GM23338 (cell line): Measurements from ENCODE around the gene UBAP2. TPM values are rescaled to one million over a fixed set of nuclear protein-coding genes. Genes with fewer than 3 reads are reported as not detected.

Experiments used
- CREB1 ChIP-seq: fragments of 250-450 bp; sonication (Bioruptor Pico); IDR thresholded peaks from 2 replicates; pipeline ENCODE4 v1.5.0; 2020; ENCODE audit warnings: low read depth, mild to moderate bottlenecking, moderate library complexity
- CTCF ChIP-seq, 2 experiments: fragments of 200-600 bp in 1 of 2; sonication (generic) in 1 of 2; conservative IDR thresholded peaks; 2 replicates each; pipeline versions ENCODE4 v1.5.1 to v1.6.1; 2016 to 2017; ENCODE audit warnings: antibody characterized with exemption in 2 of 2, low read depth in 2 of 2, mild to moderate bottlenecking in 2 of 2, moderate library complexity in 1 of 2
- EZH2 ChIP-seq: fragments of 200-600 bp; sonication (generic); IDR thresholded peaks from one replicate; pipeline ENCODE4 v1.8.0; 2017; ENCODE audit warnings: antibody characterized with exemption, mild to moderate bottlenecking, low read depth; ENCODE audit not compliant: unreplicated experiment
- EZH2phosphoT487 ChIP-seq: fragments of 200-600 bp; sonication (generic); IDR thresholded peaks from one replicate; pipeline ENCODE4 v1.8.1; 2018; ENCODE audit warnings: antibody characterized with exemption; ENCODE audit not compliant: unreplicated experiment
- JUNB ChIP-seq: IDR thresholded peaks from one replicate; pipeline ENCODE4 v1.6.1; 2016; ENCODE audit warnings: antibody characterized with exemption; ENCODE audit not compliant: unreplicated experiment
- NANOG ChIP-seq: IDR thresholded peaks from 2 replicates; pipeline ENCODE4 v1.6.1; 2016; ENCODE audit warnings: antibody characterized with exemption, borderline replicate concordance
- POLR2AphosphoS5 ChIP-seq: IDR thresholded peaks from 2 replicates; pipeline ENCODE4 v1.6.1; 2016; ENCODE audit warnings: antibody characterized with exemption, low read depth
- ZNF114 ChIP-seq: fragments of 250-450 bp; sonication (Bioruptor Pico); IDR thresholded peaks from 2 replicates; pipeline ENCODE4 v1.5.0; 2020; ENCODE audit warnings: mild to moderate bottlenecking, moderate library complexity
- ZNF331 ChIP-seq: fragments of 250-450 bp; sonication (Bioruptor Pico); IDR thresholded peaks from 2 replicates; pipeline ENCODE4 v1.5.0; 2020; ENCODE audit warnings: low read depth, mild to moderate bottlenecking, moderate library complexity
- ZNF462 ChIP-seq: fragments of 250-450 bp; sonication (Bioruptor Pico); IDR thresholded peaks from 2 replicates; pipeline ENCODE4 v1.5.0; 2020; ENCODE audit warnings: mild to moderate bottlenecking, moderate library complexity
- polyA plus RNA-seq: library from polyadenylated mRNA; unstranded; fragments of >200 nt; fragmentation: Nextera tagmentation; extraction: Ambion mirVana; gene quantifications from 2 replicates; pipeline ENCODE4 v1.2.1, GENCODE V29; 2016
- total RNA-seq: library from RNA; depleted of rRNA; stranded (reverse); fragments of >200 nt; shearing (Covaris generic); gene quantifications from 2 replicates; pipeline ENCODE4 v1.2.3, GENCODE V29; 2014
- TF ChIP-seq, protein P1 (sequence below): IDR thresholded peaks from one replicate; pipeline ENCODE4 v1.6.1; 2018; ENCODE audit warnings: antibody characterized with exemption; ENCODE audit not compliant: unreplicated experiment

UBAP2 gene
- total and polyA plus RNA-seq, 2 experiments from 2014 or later, result 47.4 to 56.4 TPM

DNA sequence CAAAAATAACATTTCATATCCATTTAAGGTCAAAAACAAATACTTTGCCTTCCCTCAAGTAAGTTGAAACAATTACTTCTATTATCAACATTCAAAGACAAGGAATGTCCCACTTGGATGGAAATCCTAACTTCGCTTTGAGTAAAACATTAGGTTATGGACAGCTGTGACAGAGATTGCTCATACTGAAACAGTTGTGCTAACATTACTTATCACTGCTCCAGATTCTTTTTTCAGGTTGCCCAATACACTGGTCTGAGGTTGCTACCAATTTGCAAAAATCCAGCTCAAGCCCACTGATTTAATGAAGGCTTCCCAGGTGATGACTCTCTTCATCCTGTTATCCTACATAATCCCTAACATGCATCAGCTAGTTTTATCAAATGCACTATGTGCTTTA is 98.3 kb downstream of the UBAP2 start (continued):
- no peak for TF ChIP-seq ZNF462 (CRISPR knock-in tag)
- no peak for TF ChIP-seq CTCF (conservative IDR thresholded peaks at IDR 0.05; ENCODE audit: low read depth in 2 of 2)
- TF ChIP-seq JUNB, result no peak
- no peak for TF ChIP-seq ZNF114 (CRISPR knock-in tag)
- no peak for TF ChIP-seq ZNF331 (CRISPR knock-in tag)
- no peak for TF ChIP-seq NANOG
- TF ChIP-seq, protein P1, sequence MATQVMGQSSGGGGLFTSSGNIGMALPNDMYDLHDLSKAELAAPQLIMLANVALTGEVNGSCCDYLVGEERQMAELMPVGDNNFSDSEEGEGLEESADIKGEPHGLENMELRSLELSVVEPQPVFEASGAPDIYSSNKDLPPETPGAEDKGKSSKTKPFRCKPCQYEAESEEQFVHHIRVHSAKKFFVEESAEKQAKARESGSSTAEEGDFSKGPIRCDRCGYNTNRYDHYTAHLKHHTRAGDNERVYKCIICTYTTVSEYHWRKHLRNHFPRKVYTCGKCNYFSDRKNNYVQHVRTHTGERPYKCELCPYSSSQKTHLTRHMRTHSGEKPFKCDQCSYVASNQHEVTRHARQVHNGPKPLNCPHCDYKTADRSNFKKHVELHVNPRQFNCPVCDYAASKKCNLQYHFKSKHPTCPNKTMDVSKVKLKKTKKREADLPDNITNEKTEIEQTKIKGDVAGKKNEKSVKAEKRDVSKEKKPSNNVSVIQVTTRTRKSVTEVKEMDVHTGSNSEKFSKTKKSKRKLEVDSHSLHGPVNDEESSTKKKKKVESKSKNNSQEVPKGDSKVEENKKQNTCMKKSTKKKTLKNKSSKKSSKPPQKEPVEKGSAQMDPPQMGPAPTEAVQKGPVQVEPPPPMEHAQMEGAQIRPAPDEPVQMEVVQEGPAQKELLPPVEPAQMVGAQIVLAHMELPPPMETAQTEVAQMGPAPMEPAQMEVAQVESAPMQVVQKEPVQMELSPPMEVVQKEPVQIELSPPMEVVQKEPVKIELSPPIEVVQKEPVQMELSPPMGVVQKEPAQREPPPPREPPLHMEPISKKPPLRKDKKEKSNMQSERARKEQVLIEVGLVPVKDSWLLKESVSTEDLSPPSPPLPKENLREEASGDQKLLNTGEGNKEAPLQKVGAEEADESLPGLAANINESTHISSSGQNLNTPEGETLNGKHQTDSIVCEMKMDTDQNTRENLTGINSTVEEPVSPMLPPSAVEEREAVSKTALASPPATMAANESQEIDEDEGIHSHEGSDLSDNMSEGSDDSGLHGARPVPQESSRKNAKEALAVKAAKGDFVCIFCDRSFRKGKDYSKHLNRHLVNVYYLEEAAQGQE, result no peak
- TF ChIP-seq EZH2, result no peak
- no peak for TF ChIP-seq EZH2phosphoT487
- no peak for TF ChIP-seq POLR2AphosphoS5
- TF ChIP-seq CREB1, result no peak
